Measurements from ENCODE around the gene SLC38A9. TPM values are rescaled to one million over a fixed set of nuclear protein-coding genes. Genes with fewer than 3 reads are reported as not detected.
A peak's percentile ranks its signal among the peaks of the same experiment; 100 is the strongest.

SLC38A9 gene
- total RNA-seq, 2 donors from 2014 or later, result 16.6 to 19.6 TPM

DNA sequence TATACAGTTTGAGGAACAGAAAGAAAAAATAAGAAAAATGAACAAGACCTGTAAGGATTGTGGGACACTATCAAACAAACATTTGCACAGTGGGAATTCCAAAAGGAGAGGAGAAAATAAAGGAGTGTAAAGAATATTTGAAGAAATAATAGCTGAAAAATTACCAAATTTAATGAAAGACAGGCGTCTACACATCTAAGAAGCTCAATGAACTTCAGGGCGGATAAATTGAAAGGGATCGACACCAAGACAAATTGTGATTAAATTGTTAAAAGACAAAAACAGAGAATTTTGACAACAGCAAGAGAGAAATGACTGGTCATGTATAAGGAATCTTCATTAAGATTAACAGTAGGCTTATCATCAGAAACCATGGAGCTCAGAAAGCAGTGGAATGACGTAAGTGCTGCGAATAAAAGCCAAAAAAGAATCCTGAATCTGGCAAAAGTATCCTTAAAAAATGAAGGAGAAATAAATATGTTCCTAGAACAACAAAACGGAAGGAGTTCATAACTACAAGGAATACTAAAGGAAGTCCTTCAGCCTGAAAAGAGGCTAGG lies 3.5 kb upstream of the SLC38A9 start:
- no peak overlapping the region for H3K27ac ChIP-seq
- DNase-seq (ENCODE audit: low spot score), result no peak
- H3K9me3 ChIP-seq, result no peaks in the 10 kb centered on the region
- no peak overlapping the region for H3K4me3 ChIP-seq
- ATAC-seq (ENCODE audit: insufficient number of reproducible peaks, low FRiP score, low read depth), result no peak
- H3K36me3 ChIP-seq, result no peaks in the 10 kb centered on the region
- H3K4me1 ChIP-seq (ENCODE audit: control insufficient read depth in 1 of 2, low read depth in 2 of 2), result peaks cover 0 to 8% of the 10 kb centered on the region in 2 donors
- TF ChIP-seq, protein P1, sequence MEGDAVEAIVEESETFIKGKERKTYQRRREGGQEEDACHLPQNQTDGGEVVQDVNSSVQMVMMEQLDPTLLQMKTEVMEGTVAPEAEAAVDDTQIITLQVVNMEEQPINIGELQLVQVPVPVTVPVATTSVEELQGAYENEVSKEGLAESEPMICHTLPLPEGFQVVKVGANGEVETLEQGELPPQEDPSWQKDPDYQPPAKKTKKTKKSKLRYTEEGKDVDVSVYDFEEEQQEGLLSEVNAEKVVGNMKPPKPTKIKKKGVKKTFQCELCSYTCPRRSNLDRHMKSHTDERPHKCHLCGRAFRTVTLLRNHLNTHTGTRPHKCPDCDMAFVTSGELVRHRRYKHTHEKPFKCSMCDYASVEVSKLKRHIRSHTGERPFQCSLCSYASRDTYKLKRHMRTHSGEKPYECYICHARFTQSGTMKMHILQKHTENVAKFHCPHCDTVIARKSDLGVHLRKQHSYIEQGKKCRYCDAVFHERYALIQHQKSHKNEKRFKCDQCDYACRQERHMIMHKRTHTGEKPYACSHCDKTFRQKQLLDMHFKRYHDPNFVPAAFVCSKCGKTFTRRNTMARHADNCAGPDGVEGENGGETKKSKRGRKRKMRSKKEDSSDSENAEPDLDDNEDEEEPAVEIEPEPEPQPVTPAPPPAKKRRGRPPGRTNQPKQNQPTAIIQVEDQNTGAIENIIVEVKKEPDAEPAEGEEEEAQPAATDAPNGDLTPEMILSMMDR (IDR thresholded peaks at IDR 0.05), result no peak
- H3K27me3 ChIP-seq (replicated peaks; ENCODE audit: insufficient read depth), result no peaks in the 10 kb centered on the region

DNA sequence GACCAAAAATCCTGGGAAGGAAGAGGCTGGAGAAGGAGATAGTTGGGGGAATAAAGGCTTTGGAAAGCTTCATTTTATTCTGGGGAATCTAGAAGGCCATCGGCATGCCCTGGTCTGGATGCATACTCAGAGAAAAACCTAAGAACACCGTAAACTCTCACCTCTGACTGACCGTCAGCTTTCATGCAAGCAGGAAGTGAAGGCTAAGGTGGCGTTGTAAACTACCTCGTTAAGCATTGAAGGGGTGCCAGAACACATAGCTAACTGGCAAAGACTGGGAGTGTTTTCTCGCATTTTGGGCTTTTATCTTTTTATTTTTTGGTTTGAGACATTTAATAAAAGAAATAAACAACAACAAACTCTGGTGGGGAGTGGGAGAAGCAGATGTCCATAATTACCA lies 2.6 kb upstream of the SLC38A9 start:
- TF ChIP-seq, protein P1 (IDR thresholded peaks at IDR 0.05), result no peak
- Histone ChIP-seq H3K27ac (no peak overlapping the region), H3K36me3 (no peaks in the 10 kb centered on the region), H3K9me3 (no peaks in the 10 kb centered on the region), H3K4me3 (no peak overlapping the region), H3K4me1 (ENCODE audit: control insufficient read depth in 1 of 2, low read depth in 2 of 2) (peaks cover 0 to 8% of the 10 kb centered on the region in 2 donors), H3K27me3 (replicated peaks; ENCODE audit: insufficient read depth) (no peaks in the 10 kb centered on the region)
- ATAC-seq (ENCODE audit: insufficient number of reproducible peaks, low FRiP score, low read depth) (no peak), DNase-seq (ENCODE audit: low spot score) (no peak)

DNA sequence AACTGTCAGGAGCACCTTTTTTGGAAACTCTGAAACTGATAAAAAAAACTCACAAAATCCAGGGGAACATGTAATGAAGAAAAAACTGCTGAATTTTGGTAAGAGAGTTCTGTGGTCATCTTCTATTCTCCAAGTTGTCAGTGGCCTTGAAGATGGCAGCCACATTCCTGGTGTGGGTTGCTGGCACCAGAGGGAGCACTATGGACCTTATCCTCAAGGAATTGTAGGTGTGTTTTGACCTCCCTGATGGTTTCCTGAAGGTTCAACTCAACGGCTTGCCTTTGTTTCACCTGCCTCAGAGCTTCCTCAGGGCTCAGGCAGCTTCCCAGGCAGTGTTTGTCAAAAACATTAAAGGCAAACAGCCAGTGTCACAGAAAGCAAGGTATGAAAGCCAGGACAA lies 2.2 kb upstream of the SLC38A9 start:
- DNase-seq (ENCODE audit: low spot score) (no peak), ATAC-seq (ENCODE audit: insufficient number of reproducible peaks, low FRiP score, low read depth) (no peak)
- Histone ChIP-seq H3K27me3 (replicated peaks; ENCODE audit: insufficient read depth) (no peaks in the 10 kb centered on the region), H3K4me3 (no peak overlapping the region), H3K4me1 (ENCODE audit: control insufficient read depth in 1 of 2, low read depth in 2 of 2) (peaks cover 0 to 8% of the 10 kb centered on the region in 2 donors), H3K36me3 (no peaks in the 10 kb centered on the region), H3K9me3 (no peaks in the 10 kb centered on the region), H3K27ac (no peak overlapping the region)
- TF ChIP-seq, protein P1 (IDR thresholded peaks at IDR 0.05), result no peak

DNA sequence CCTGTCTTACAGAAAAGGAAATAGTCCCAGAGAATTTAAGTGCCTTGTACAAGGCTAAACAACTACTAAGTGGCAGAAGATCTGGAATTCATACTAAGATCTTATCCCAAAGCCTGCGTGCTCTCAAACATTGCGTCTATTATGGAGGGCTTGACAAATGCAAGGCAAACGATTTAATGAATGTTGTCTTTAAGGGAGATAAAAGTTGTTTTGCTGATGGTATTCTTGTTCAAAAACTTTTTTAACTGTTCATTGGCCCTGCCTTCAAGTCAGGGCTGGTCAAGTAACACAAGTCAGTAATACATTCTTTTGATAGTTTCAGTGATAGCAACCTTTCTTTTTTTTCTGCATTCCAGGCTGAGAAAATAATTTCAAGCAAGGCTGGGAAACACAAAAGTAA lies 1.7 kb upstream of the SLC38A9 start:
- DNase-seq (ENCODE audit: low spot score) (no peak), ATAC-seq (ENCODE audit: insufficient number of reproducible peaks, low FRiP score, low read depth) (no peak)
- Histone ChIP-seq H3K4me3 (no peak overlapping the region), H3K4me1 (ENCODE audit: control insufficient read depth in 1 of 2, low read depth in 2 of 2) (peaks cover 0 to 8% of the 10 kb centered on the region in 2 donors), H3K9me3 (no peaks in the 10 kb centered on the region), H3K27ac (no peak overlapping the region), H3K27me3 (replicated peaks; ENCODE audit: insufficient read depth) (no peaks in the 10 kb centered on the region), H3K36me3 (no peaks in the 10 kb centered on the region)
- TF ChIP-seq, protein P1 (IDR thresholded peaks at IDR 0.05), result no peak

DNA sequence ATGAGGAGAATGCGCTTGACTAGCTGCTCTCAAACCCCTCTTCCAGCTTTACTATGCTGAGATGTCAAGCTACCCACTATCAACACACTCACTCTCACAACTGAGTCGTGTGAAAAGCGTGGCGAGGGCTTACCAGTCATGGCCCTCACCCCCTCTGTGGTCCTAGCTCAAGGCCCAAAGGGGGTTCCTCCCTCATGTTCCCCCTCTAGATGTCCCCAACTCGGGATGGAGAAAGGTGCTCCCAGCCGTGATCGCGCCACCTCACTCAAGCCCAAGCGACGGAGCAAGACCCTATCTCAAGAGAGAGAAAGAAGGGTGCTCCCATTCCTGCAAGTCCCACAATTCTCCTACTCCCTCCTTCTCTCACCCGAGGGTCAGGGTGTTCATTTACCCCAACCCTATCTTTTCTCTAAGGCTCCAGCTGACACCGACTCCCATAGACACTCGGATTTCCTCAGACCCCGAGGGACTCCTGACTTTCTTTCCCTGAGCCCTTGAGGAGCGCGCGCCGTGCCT lies 559 bp downstream of the SLC38A9 start:
- ATAC-seq (ENCODE audit: insufficient number of reproducible peaks, low FRiP score, low read depth) (no peak), DNase-seq (ENCODE audit: low spot score) (no peak)
- Histone ChIP-seq H3K27ac (peak overlapping the region; percentile 27 to 64), H3K4me3 (peak overlapping the region; percentile 92), H3K27me3 (replicated peaks; ENCODE audit: insufficient read depth) (no peaks in the 10 kb centered on the region), H3K9me3 (no peaks in the 10 kb centered on the region), H3K36me3 (no peaks in the 10 kb centered on the region), H3K4me1 (ENCODE audit: control insufficient read depth in 1 of 2, low read depth in 2 of 2) (peaks cover 0 to 8% of the 10 kb centered on the region in 2 donors)
- TF ChIP-seq, protein P1 (IDR thresholded peaks at IDR 0.05), result no peak
